Neural cell (in vitro differentiated cells): Measurements from ENCODE around the gene SP2. TPM values are rescaled to one million over a fixed set of nuclear protein-coding genes. Genes with fewer than 3 reads are reported as not detected.

Source experiments
- H2AFZ ChIP-seq: fragments of 200-600, 300-800 bp; sonication (generic), shearing (Covaris generic); 2 replicates; pipeline ENCODE4 v1.6.0; 2014; ENCODE audit warnings: low read depth, mild to moderate bottlenecking, antibody characterized with exemption, low read length, moderate library complexity
- H3F3A ChIP-seq: fragments of 200-600 bp; shearing (Covaris generic); 2 replicates; pipeline ENCODE4 v1.6.1; 2016; ENCODE audit warnings: mild to moderate bottlenecking, moderate library complexity, mixed read lengths, antibody characterized with exemption, low read length; ENCODE audit not compliant: insufficient read depth, poor library complexity, severe bottlenecking
- H3K27ac ChIP-seq: fragments of 200-600, 300-800 bp; sonication (generic), shearing (Covaris generic); 2 replicates; pipeline ENCODE4 v1.5.1; 2014; ENCODE audit warnings: mild to moderate bottlenecking, low read length, moderate library complexity
- H3K27me3 ChIP-seq: fragments of 300-800, 200-600 bp; sonication (generic), shearing (Covaris generic); 2 replicates; pipeline ENCODE4 v1.6.0; 2014; ENCODE audit warnings: mild to moderate bottlenecking, low read depth, low read length, moderate library complexity; ENCODE audit not compliant: insufficient read depth
- H3K36me3 ChIP-seq: fragments of 300-800, 200-600 bp; sonication (generic), shearing (Covaris generic); 2 replicates; pipeline ENCODE4 v1.5.1; 2014; ENCODE audit warnings: mild to moderate bottlenecking, antibody characterized with exemption, low read length, moderate library complexity; ENCODE audit not compliant: insufficient read depth
- H3K4me2 ChIP-seq: fragments of 300-800, 200-600 bp; sonication (generic), shearing (Covaris generic); 2 replicates; pipeline ENCODE4 v1.6.0; 2014; ENCODE audit warnings: mild to moderate bottlenecking, low read length
- H3K4me3 ChIP-seq: fragments of 300-800, 200-600 bp; sonication (generic), shearing (Covaris generic); 2 replicates; pipeline ENCODE4 v1.5.1; 2014; ENCODE audit warnings: mild to moderate bottlenecking, low read length, moderate library complexity
- H3K79me2 ChIP-seq: fragments of 200-600 bp; shearing (Covaris generic); replicated peaks from 2 replicates; pipeline ENCODE4 v1.6.0; 2014; ENCODE audit warnings: mild to moderate bottlenecking, low read length, moderate library complexity; ENCODE audit not compliant: insufficient read depth
- H3K9ac ChIP-seq: fragments of 300-800, 200-600 bp; sonication (generic), shearing (Covaris generic); 2 replicates; pipeline ENCODE4 v1.6.1; 2016; ENCODE audit warnings: mild to moderate bottlenecking, low read length, mixed read lengths
- H3K9me2 ChIP-seq: fragments of 200-600 bp; shearing (Covaris generic); 2 replicates; pipeline ENCODE4 v1.6.1; 2016; ENCODE audit warnings: mild to moderate bottlenecking, low read length, mixed read lengths; ENCODE audit not compliant: insufficient read depth
- H3K9me3 ChIP-seq: fragments of 200-600, 300-800 bp; sonication (generic), shearing (Covaris generic); 2 replicates; pipeline ENCODE4 v1.6.1; 2016; ENCODE audit warnings: mild to moderate bottlenecking, mixed run types, low read length, moderate library complexity, mixed read lengths
- H4K20me1 ChIP-seq: fragments of 200-600 bp; shearing (Covaris generic); 2 replicates; pipeline ENCODE4 v1.6.1; 2016; ENCODE audit warnings: mild to moderate bottlenecking, mixed run types; ENCODE audit not compliant: insufficient read depth
- EP300 ChIP-seq: fragments of 450-650 bp; conservative IDR thresholded peaks from 2 replicates; pipeline ENCODE4 v1.6.1; 2014; ENCODE audit warnings: antibody characterized with exemption, mild to moderate bottlenecking, moderate library complexity; ENCODE audit not compliant: poor library complexity, severe bottlenecking
- EZH2 ChIP-seq: fragments of 200-600, 300-800 bp; shearing (Covaris generic), sonication (generic); IDR thresholded peaks from 2 replicates; pipeline ENCODE4 v1.6.1; 2014; ENCODE audit warnings: antibody characterized with exemption, low read length, borderline replicate concordance, mild to moderate bottlenecking; ENCODE audit not compliant: insufficient read depth, poor library complexity, severe bottlenecking
- MXI1 ChIP-seq: fragments of 450-650 bp; conservative IDR thresholded peaks from 2 replicates; pipeline ENCODE4 v1.6.1; 2014; ENCODE audit warnings: antibody characterized with exemption, mild to moderate bottlenecking; ENCODE audit not compliant: poor library complexity, severe bottlenecking
- POLR2AphosphoS5 ChIP-seq: IDR thresholded peaks from 2 replicates; pipeline ENCODE4 v1.6.1; 2012
- RAD21 ChIP-seq: fragments of 450-650 bp; conservative IDR thresholded peaks from 2 replicates; pipeline ENCODE4 v1.6.1; 2014; ENCODE audit warnings: antibody characterized with exemption, mild to moderate bottlenecking, moderate library complexity
- SMC3 ChIP-seq: fragments of 450-650 bp; conservative IDR thresholded peaks from 2 replicates; pipeline ENCODE4 v1.6.1; 2014; ENCODE audit warnings: antibody characterized with exemption, mild to moderate bottlenecking, moderate library complexity; ENCODE audit not compliant: poor library complexity
- TAF1 ChIP-seq: IDR thresholded peaks from 2 replicates; pipeline ENCODE4 v1.6.1; 2012; ENCODE audit warnings: low read depth
- polyA plus RNA-seq: library from polyadenylated mRNA; depleted of rRNA; stranded (reverse); fragments of >200 nt; gene quantifications from 2 replicates; pipeline ENCODE4 v1.2.3, GENCODE V29; 2014
- TF ChIP-seq, protein P1 (sequence below): IDR thresholded peaks from 2 replicates; pipeline ENCODE4 v1.6.1; 2012; ENCODE audit warnings: borderline replicate concordance
- TF ChIP-seq, protein P2 (sequence below): fragments of 450-650 bp; IDR thresholded peaks from 2 replicates; pipeline ENCODE4 v1.5.1; 2014; ENCODE audit warnings: antibody characterized with exemption, mild to moderate bottlenecking, moderate library complexity; ENCODE audit not compliant: poor library complexity, severe bottlenecking

SP2 gene
- polyA plus RNA-seq, 1 donor from 2014 or later, result 0.25 TPM

DNA sequence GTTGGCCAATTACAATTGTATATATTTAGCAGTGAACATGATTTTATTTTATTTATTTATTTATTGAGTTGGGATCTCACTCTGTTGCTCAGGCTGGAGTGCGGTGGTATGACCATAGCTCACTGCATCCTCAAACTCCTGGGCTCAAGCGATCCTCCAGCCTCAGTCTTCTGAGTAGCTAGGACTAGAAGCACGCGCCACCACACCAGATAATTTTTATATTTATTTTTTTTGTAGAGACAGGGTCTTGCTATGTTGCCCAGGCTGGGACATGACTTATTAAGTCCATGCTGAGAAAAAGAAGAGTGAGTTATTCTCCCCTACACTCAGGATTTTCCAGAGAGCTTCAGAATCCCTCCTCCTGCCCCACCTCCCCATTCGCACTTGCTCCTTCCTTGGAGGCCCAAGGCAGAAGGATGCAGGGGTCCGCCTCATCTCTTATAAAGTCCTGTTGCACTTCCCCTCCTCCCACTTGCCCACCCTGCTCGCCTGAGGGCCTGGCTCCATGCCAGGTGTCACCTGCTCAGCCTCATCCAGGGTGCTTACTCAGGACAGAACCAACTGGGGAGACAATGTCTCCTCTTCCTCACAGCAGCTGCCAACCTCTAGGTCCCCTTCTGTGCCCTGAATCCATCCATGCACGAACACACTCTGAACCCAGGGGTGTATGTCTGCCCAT lies 16.1 kb upstream of the SP2 start:
- no peaks in the 10 kb centered on the region for H4K20me1 ChIP-seq
- H3K27me3 ChIP-seq, result no peaks in the 10 kb centered on the region
- H3K9me3 ChIP-seq, result no peaks in the 10 kb centered on the region
- H3K4me2 ChIP-seq, result no peak overlapping the region
- H3K4me3 ChIP-seq, result no peak overlapping the region
- H3K36me3 ChIP-seq, result no peaks in the 10 kb centered on the region
- H3K79me2 ChIP-seq, result no peaks in the 10 kb centered on the region
- no peaks in the 10 kb centered on the region for H3F3A ChIP-seq
- no peaks in the 10 kb centered on the region for H3K9me2 ChIP-seq
- H2AFZ ChIP-seq, result no peak overlapping the region
- TF ChIP-seq POLR2AphosphoS5, result no peak
- no peak for TF ChIP-seq EP300
- TF ChIP-seq, protein P1, sequence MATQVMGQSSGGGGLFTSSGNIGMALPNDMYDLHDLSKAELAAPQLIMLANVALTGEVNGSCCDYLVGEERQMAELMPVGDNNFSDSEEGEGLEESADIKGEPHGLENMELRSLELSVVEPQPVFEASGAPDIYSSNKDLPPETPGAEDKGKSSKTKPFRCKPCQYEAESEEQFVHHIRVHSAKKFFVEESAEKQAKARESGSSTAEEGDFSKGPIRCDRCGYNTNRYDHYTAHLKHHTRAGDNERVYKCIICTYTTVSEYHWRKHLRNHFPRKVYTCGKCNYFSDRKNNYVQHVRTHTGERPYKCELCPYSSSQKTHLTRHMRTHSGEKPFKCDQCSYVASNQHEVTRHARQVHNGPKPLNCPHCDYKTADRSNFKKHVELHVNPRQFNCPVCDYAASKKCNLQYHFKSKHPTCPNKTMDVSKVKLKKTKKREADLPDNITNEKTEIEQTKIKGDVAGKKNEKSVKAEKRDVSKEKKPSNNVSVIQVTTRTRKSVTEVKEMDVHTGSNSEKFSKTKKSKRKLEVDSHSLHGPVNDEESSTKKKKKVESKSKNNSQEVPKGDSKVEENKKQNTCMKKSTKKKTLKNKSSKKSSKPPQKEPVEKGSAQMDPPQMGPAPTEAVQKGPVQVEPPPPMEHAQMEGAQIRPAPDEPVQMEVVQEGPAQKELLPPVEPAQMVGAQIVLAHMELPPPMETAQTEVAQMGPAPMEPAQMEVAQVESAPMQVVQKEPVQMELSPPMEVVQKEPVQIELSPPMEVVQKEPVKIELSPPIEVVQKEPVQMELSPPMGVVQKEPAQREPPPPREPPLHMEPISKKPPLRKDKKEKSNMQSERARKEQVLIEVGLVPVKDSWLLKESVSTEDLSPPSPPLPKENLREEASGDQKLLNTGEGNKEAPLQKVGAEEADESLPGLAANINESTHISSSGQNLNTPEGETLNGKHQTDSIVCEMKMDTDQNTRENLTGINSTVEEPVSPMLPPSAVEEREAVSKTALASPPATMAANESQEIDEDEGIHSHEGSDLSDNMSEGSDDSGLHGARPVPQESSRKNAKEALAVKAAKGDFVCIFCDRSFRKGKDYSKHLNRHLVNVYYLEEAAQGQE, result no peak
- TF ChIP-seq, protein P2, sequence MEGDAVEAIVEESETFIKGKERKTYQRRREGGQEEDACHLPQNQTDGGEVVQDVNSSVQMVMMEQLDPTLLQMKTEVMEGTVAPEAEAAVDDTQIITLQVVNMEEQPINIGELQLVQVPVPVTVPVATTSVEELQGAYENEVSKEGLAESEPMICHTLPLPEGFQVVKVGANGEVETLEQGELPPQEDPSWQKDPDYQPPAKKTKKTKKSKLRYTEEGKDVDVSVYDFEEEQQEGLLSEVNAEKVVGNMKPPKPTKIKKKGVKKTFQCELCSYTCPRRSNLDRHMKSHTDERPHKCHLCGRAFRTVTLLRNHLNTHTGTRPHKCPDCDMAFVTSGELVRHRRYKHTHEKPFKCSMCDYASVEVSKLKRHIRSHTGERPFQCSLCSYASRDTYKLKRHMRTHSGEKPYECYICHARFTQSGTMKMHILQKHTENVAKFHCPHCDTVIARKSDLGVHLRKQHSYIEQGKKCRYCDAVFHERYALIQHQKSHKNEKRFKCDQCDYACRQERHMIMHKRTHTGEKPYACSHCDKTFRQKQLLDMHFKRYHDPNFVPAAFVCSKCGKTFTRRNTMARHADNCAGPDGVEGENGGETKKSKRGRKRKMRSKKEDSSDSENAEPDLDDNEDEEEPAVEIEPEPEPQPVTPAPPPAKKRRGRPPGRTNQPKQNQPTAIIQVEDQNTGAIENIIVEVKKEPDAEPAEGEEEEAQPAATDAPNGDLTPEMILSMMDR, result no peak
- no peak for TF ChIP-seq TAF1
- TF ChIP-seq SMC3, result no peak
- no peak for TF ChIP-seq EZH2
- no peak for TF ChIP-seq RAD21
- no peak for TF ChIP-seq MXI1
- H3K9ac ChIP-seq, result no peak overlapping the region
- H3K27ac ChIP-seq, result no peak overlapping the region

DNA sequence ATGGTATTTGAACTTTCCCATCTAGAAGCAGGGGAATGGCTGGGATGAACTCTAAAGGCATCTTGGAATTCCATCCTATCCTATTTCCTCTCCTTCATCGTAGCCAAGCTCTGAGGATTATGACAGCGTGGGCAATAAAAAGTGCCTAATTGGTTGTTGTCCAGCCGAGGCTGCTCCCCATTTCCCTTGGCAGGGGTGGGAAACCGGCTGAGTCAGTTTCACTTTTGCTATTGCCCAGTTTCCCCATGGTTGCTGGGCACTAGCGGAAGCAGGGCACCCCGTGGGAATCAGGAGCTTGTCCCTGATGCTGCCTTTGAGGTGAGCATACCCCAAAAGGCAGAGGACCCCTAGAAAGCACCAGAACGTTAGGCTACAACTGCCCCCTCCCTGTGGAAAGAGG lies 13.8 kb upstream of the SP2 start:
- H3K4me3 ChIP-seq, result no peak overlapping the region
- H4K20me1 ChIP-seq, result no peaks in the 10 kb centered on the region
- no peaks in the 10 kb centered on the region for H3K79me2 ChIP-seq
- H3K36me3 ChIP-seq, result no peaks in the 10 kb centered on the region
- no peak for TF ChIP-seq EZH2
- TF ChIP-seq RAD21, result no peak
- TF ChIP-seq, protein P2, result no peak
- TF ChIP-seq POLR2AphosphoS5, result no peak
- TF ChIP-seq SMC3, result no peak
- H3K4me2 ChIP-seq, result no peak overlapping the region
- H3K9me2 ChIP-seq, result no peaks in the 10 kb centered on the region
- no peak overlapping the region for H3K27ac ChIP-seq
- H2AFZ ChIP-seq, result no peak overlapping the region
- no peak overlapping the region for H3K9ac ChIP-seq
- H3K9me3 ChIP-seq, result no peaks in the 10 kb centered on the region
- H3K27me3 ChIP-seq, result no peaks in the 10 kb centered on the region
- no peaks in the 10 kb centered on the region for H3F3A ChIP-seq
